SK-N-MC (cell line): ENCODE measurements around the gene TBC1D17.

Experiments used
- DNase-seq: peaks from one replicate; pipeline ENCODE4 v3.0.0-alpha.2; 2011; ENCODE audit warnings: low read depth, low spot score
- H3K27ac ChIP-seq: fragments of 200-600 bp; sonication (generic); 2 replicates; pipeline ENCODE4 v1.5.1; 2016; ENCODE audit warnings: mixed run types
- H3K36me3 ChIP-seq: fragments of 200-600 bp; sonication (generic); 2 replicates; pipeline ENCODE4 v1.6.1; 2017; ENCODE audit warnings: antibody characterized with exemption, low read length, mixed read lengths; ENCODE audit not compliant: insufficient read depth
- H3K4me3 ChIP-seq: fragments of 200-600 bp; sonication (generic); 2 replicates; pipeline ENCODE4 v1.5.1; 2016
- H3K9ac ChIP-seq: fragments of 200-600 bp; sonication (generic); 2 replicates; pipeline ENCODE4 v1.8.0; 2017; ENCODE audit warnings: mixed run types, mixed read lengths; ENCODE audit not compliant: insufficient read length
- H3K9me3 ChIP-seq: fragments of 200-600 bp; sonication (generic); 2 replicates; pipeline ENCODE4 v1.6.1; 2017; ENCODE audit warnings: low read depth, mild to moderate bottlenecking, antibody characterized with exemption, low read length, moderate library complexity, mixed read lengths
- EZH2 ChIP-seq: fragments of 200-600 bp; sonication (generic); IDR thresholded peaks from one replicate; pipeline ENCODE4 v1.6.1; 2017; ENCODE audit warnings: antibody characterized with exemption
- FOXP2 ChIP-seq: optimal IDR thresholded peaks from 2 replicates; pipeline ENCODE3; 2011; ENCODE audit warnings: mild to moderate bottlenecking, moderate library complexity; ENCODE audit not compliant: insufficient read depth; ENCODE audit errors: extremely low read length, control extremely low read depth
- POLR2AphosphoS5 ChIP-seq: IDR thresholded peaks from 2 replicates; pipeline ENCODE4 v1.6.1; 2012; ENCODE audit warnings: mild to moderate bottlenecking, low read depth, low read length, borderline replicate concordance

TBC1D17 gene

DNA sequence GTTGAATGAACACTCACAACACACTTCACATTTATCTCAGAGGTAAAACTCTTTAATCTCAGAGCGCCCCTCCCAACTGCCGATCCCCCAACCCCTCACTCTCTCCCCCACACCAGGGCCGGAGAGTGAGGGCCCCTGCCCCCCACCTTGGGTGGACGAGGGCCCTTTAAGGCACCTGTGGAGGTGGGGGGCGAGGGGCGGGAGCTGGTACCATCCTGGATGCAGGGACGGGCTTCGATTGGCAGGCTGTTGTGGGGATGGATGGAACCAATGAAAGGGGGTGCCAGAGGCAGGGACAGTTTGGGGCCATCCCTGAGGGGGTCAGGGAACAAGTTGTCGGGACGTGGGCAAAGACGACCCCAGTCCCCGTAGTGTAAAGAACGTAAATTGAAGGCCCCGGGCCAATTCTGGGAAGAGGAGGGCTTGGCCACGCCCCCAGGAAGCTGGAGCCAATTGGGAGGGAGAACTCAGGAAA, 8.5 kb upstream of the TBC1D17 start:
- DNase-seq: no peak

DNA sequence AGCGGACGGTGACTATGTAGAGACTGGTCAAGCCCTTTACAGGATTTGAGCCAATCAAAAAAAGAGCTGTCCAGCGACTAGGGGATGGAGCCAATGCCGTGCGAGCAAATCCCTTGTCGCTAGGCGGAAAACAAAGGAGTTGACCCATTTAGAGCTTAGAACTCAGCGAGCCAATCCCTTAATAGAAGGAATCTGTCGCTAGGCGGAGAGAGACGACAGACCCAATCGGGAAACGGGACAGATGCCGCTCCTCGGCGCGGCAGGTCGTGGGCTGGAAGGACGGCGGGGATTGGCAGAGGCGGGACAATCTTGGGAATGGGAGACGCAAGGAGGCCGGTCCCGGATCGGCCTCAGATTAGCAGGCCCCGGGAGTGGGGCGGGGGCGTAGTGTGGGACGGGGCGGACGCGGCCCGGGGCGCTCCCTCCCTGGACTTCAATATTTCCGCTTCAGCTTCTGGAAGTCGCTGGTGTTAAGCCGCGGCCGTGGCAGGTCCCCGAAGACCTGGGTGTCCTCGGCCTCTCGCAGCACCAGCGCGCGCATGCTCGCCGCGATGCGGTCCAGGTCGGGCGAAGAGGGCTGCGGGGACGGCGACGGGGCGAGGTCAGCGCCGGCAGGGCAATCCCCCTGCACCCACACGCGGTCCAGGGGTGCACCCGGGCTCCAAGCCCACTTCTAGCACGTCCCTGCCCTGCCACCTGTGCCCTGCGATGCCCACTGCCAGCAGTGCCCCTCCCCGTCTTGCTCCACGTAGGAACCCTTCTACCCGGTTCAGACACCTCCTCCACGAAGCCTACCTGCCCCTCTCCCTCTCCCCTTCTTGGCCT, 7.8 kb upstream of the TBC1D17 start:
- Histone ChIP-seq H3K9ac (peak overlapping the region; percentile 66), H3K4me3 (peak overlapping the region; percentile 78), H3K36me3 (peaks cover 13% of the 10 kb centered on the region), H3K9me3 (no peaks in the 10 kb centered on the region), H3K27ac (no peak overlapping the region)
- TF ChIP-seq EZH2: no peak
- TF ChIP-seq FOXP2: peak; percentile 23
- peak; percentile 83 for TF ChIP-seq POLR2AphosphoS5
- DNase-seq: peak; percentile 100

More for the DNA sequence above, 8.5 kb upstream of the TBC1D17 start:
- H3K27ac ChIP-seq: peak overlapping the region; percentile 82
- no peak for TF ChIP-seq FOXP2
- no peak for TF ChIP-seq EZH2
- H3K9me3 ChIP-seq: no peaks in the 10 kb centered on the region
- peak overlapping the region; percentile 75 for H3K4me3 ChIP-seq
- peaks cover 19% of the 10 kb centered on the region for H3K36me3 ChIP-seq
- H3K9ac ChIP-seq: no peak overlapping the region

DNA sequence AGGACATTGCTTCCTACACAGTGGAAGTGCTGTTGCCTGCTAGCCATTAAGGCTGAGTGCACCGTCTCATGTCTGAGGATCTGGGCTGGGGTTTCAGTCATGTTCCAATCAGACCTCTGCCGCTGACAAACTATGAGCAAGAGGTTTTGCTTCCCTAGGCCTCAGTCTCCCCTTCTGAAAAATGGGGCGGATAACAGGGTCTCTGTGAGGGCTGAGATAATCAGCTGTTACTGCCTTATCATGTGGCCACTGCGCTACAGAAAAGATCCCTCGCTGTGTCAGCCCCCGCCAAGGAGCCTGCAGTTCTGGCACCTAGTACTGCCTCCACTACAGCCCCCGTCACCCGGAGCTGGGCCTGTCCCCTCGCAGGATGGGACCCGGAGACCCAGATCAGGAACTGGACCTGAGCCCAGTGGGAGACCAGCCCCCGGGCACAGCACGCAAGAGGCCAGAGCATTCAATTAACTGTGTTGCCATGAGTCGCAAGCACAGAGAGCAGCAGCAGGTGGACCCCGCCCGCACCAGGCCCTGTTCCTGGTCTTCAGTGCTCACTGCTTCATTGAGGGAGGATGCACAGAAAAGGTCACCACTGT, 7.1 kb upstream of the TBC1D17 start:
- Histone ChIP-seq H3K9ac (peak overlapping the region; percentile 66), H3K9me3 (no peaks in the 10 kb centered on the region), H3K27ac (no peak overlapping the region), H3K36me3 (peaks cover 8% of the 10 kb centered on the region), H3K4me3 (peak overlapping the region; percentile 78)
- no peak for TF ChIP-seq EZH2
- DNase-seq: no peak

DNA sequence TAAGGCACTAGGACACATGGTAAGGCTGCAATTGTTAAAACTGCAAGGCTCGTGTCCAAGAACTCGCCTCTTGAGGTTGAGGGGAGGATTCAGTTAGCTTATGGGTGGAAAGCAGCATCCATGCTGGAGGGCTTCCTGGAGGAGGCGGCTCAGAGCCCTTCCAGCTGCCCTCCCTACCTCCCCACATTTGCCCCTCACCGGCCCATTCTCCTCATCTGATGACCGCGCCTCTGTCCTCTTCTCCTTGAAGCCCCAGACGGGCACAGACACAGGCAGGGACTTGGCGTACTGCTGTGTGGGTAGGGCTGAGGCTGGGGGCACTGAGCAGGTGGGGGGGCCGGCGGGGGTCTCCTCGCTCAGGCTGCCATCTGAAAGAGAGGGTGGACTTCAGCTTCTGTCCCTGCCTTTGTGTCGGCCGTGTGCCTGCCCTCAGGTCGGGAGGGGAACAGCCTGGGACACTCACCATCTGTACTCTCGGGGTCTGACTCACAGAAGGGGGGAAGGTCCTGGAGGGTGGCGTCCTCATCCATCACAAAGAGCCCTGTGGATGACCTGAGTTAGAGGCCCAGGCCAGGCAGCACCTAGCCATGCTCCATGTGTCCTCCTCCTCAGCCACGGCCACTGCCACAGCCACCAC, 6.0 kb upstream of the TBC1D17 start:
- Histone ChIP-seq H3K9me3 (no peaks in the 10 kb centered on the region), H3K4me3 (no peak overlapping the region), H3K27ac (peak overlapping the region; percentile 31; the same call in 1 of the 2 replicates), H3K9ac (no peak overlapping the region), H3K36me3 (peaks cover 8% of the 10 kb centered on the region)
- TF ChIP-seq FOXP2 (no peak), POLR2AphosphoS5 (no peak), EZH2 (no peak)
- no peak for DNase-seq

DNA sequence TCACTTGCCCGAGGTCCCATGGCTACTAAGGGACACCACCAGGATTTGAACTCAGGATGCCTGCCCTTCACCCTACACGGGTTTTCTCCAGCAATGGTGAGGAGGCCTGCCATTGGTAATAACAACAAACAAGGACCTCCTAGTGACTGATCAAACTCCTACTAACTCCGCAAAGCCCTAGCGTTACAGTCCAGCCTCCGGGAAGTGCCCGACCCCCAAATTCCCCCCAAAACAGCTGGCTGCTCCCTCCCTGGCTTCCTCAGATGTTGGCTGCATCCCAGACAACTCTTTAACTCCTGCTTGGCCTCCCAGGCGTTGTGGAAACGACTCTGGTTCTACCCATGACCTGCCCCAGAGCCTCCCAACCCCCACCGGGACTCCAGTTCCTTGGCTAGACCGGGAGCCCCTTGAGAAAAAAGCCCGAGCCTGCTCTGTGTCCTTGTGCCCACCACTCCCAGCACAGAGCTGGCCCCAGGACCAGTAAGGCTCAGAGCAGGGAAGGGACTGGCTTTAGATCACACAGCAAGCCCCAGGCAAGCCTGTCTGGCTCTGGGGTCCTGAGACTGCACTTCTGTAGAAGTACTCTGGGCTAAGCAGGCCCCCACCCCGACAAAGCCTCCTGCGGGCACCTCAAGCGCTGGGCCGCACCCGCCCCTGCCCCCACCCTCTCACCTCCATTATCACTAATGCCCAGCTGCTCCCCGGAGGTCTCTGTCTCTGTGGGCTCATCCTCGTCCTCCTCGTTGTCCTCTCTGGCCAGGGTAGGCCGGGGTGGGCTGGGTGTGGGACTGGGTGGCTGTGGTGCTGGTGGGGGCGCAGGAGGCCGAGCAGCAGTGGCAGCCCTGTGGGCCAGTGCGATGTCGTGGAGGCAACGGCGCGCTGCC, 5.0 kb upstream of the TBC1D17 start:
- peaks cover 8% of the 10 kb centered on the region for H3K36me3 ChIP-seq
- no peak overlapping the region for H3K4me3 ChIP-seq
- H3K9ac ChIP-seq: no peak overlapping the region
- no peaks in the 10 kb centered on the region for H3K9me3 ChIP-seq
- DNase-seq: no peak
- TF ChIP-seq FOXP2 (no peak), EZH2 (no peak), POLR2AphosphoS5 (no peak)
- no peak overlapping the region for H3K27ac ChIP-seq

DNA sequence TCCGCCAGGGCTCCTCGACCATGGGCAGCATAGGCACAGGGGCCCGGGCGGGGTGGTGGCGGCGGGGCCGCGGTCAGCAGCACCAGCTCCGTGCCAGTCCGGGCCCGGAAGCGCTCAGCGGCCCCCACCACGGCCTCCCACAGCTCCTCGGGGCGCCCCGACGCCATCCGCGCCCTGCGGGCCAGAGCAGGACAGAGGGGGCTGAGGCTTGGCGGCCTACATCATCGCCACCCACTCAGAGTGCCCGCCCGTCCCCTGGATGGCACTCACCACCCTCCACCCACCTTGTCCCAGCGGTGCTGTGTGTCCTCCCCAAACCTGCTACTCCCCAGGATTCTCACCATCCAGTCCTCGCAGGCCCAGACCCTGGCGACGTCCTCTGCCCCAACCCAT, 4.4 kb upstream of the TBC1D17 start:
- H3K27ac ChIP-seq: no peak overlapping the region
- TF ChIP-seq FOXP2 (no peak), EZH2 (no peak), POLR2AphosphoS5 (no peak)
- no peak overlapping the region for H3K4me3 ChIP-seq
- peaks cover 8% of the 10 kb centered on the region for H3K36me3 ChIP-seq
- no peak overlapping the region for H3K9ac ChIP-seq
- DNase-seq: no peak
- H3K9me3 ChIP-seq: no peaks in the 10 kb centered on the region

DNA sequence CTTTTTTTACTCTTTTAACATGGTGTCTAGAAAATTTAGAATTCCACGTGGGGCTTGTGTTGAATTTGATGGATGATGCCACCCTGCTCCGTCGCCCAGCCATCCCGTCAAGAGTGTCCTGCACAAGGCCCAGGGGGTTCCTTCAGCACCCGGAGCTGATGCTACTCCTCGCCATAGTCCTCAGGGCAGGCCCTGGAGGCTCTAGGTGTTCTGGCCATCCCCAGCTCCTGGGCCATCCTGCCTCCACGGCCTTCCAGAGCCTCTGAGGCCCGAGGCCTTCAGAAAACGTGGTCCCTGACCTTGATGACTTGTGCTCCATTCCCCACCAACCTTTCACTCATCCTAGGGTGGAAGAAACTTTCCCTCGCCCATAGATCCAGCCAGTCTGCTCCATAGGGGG, 3.7 kb upstream of the TBC1D17 start:
- no peak for DNase-seq
- Histone ChIP-seq H3K36me3 (peaks cover 8% of the 10 kb centered on the region), H3K9me3 (no peaks in the 10 kb centered on the region), H3K27ac (no peak overlapping the region; the same call in 1 of the 2 replicates), H3K9ac (peak overlapping the region; percentile 20), H3K4me3 (no peak overlapping the region)
- TF ChIP-seq FOXP2: no peak
- TF ChIP-seq EZH2: no peak
- no peak for TF ChIP-seq POLR2AphosphoS5
